K562 (cell line): Measurements from ENCODE around the gene C12orf54. TPM values are rescaled to one million over a fixed set of nuclear protein-coding genes. Genes with fewer than 3 reads are reported as not detected.

Experiments
- ATAC-seq: fragments of 200-7000 bp; cut with Tn5 transposase; 3 replicates; pipeline ENCODE4 v1.9.1; 2020; ENCODE audit warnings: moderate library complexity
- BruUV-seq: library from RNA; stranded (reverse); fragments of 400-500 nt; replicated peaks from 2 replicates; lab custom pipeline; 2021; lab: Mats Ljungman, UMichigan
- CTCF ChIA-PET: fragments of 300-600 bp; formaldehyde crosslinking; extraction: SDS; loops from one replicate; lab custom pipeline; 2021; ENCODE audit warnings: low intra/inter-chr PET ratio; lab: Yijun Ruan, JAX
- POLR2A ChIA-PET: fragments of 300-600, 350-650 bp; sonication (Branson Sonifier 250); formaldehyde crosslinking; extraction: SDS; loops from one replicate; lab custom pipeline; 2021; ENCODE audit warnings: antibody characterized with exemption, inconsistent platforms; lab: Yijun Ruan, JAX
- DNase-seq, 4 experiments: peaks; one replicate each; pipeline versions ENCODE4 v3.0.0 to v3.0.0-alpha.2; 2011 to 2018; ENCODE audit warnings: low spot score in 3 of 4, mixed read lengths in 3 of 4; ENCODE audit errors: extremely low read depth in 1 of 4
- FAIRE-seq: peaks from 2 replicates; lab custom pipeline; 2011; peaks lifted over from hg19 to GRCh38; lab: Jason Lieb, UNC
- H2AFZ ChIP-seq: 2 replicates; pipeline ENCODE4 v1.6.0; 2011; ENCODE audit warnings: low read depth, low read length, control low read depth, inconsistent platforms
- H3K27ac ChIP-seq: fragments of 200-600 bp; 3 replicates; pipeline ENCODE4 v1.8.0; 2011; ENCODE audit warnings: low read depth, mild to moderate bottlenecking, control low read depth, inconsistent platforms, low read length, moderate library complexity, mixed read lengths; ENCODE audit errors: extremely low read depth
- H3K27me3 ChIP-seq, 2 experiments: fragments of 300-600 bp in 1 of 2; 2 replicates in 1 of 2; 3 replicates in 1 of 2; pipeline versions ENCODE4 v1.6.0 to v1.8.0; 2011; ENCODE audit warnings: inconsistent platforms in 2 of 2, low read length in 2 of 2, mild to moderate bottlenecking in 1 of 2, mixed read lengths in 1 of 2, moderate library complexity in 1 of 2; ENCODE audit not compliant: control insufficient read depth in 2 of 2, insufficient read depth in 2 of 2
- H3K36me3 ChIP-seq: fragments of 300-600 bp; 3 replicates; pipeline ENCODE4 v1.8.0; 2011; ENCODE audit warnings: mild to moderate bottlenecking, low read length, inconsistent platforms; ENCODE audit not compliant: control insufficient read depth, insufficient read depth
- H3K4me1 ChIP-seq, 2 experiments: fragments of 200-600 bp in 1 of 2; replicated peaks in 1 of 2; 2 replicates in 1 of 2; 3 replicates in 1 of 2; pipeline versions ENCODE4 v1.5.1 to v1.8.0; 2011; ENCODE audit warnings: inconsistent platforms in 2 of 2, low read length in 2 of 2, mild to moderate bottlenecking in 1 of 2, mixed read lengths in 1 of 2, moderate library complexity in 1 of 2; ENCODE audit not compliant: control insufficient read depth in 2 of 2, insufficient read depth in 2 of 2
- H3K4me2 ChIP-seq: 2 replicates; pipeline ENCODE4 v1.6.1; 2011; ENCODE audit warnings: low read length, control low read depth, inconsistent platforms, mixed read lengths; ENCODE audit not compliant: insufficient read depth
- H3K4me3 ChIP-seq: fragments of 200-600 bp; sonication (generic), shearing (Covaris generic); 2 replicates; pipeline ENCODE4 v1.5.1; 2016; ENCODE audit warnings: control low read depth, inconsistent platforms
- H3K79me2 ChIP-seq: fragments of 200-600 bp; 3 replicates; pipeline ENCODE4 v1.8.0; 2011; ENCODE audit warnings: low read length, inconsistent platforms; ENCODE audit not compliant: control insufficient read depth, insufficient read depth
- H3K9ac ChIP-seq, 2 experiments: 2 replicates each; pipeline versions ENCODE4 v1.6.0 to v1.6.1; 2011; ENCODE audit warnings: low read depth in 2 of 2, low read length in 2 of 2, control low read depth in 1 of 2, inconsistent platforms in 1 of 2, mild to moderate bottlenecking in 1 of 2, mixed read lengths in 1 of 2; ENCODE audit not compliant: insufficient read depth in 1 of 2
- H3K9me1 ChIP-seq: one replicate; pipeline ENCODE4 v1.6.0; 2011; ENCODE audit warnings: inconsistent platforms, mild to moderate bottlenecking, low read length, moderate library complexity; ENCODE audit not compliant: control insufficient read depth, insufficient read depth
- H3K9me3 ChIP-seq: replicated peaks from 2 replicates; pipeline ENCODE4 v1.5.1; 2011; ENCODE audit warnings: low read depth, low read length, inconsistent platforms; ENCODE audit not compliant: control insufficient read depth, insufficient read depth
- H4K20me1 ChIP-seq: replicated peaks from 2 replicates; pipeline ENCODE4 v1.6.1; 2011; ENCODE audit warnings: low read length, inconsistent platforms, mixed read lengths; ENCODE audit not compliant: control insufficient read depth, insufficient read depth
- BCL6 ChIP-seq: fragments of 250-450 bp; sonication (Bioruptor Pico); IDR thresholded peaks from 2 replicates; pipeline ENCODE4 v1.4.0; 2020
- CLOCK ChIP-seq: fragments of 250-450 bp; sonication (Bioruptor Pico); IDR thresholded peaks from 2 replicates; pipeline ENCODE4 v1.4.0; 2020; ENCODE audit warnings: mild to moderate bottlenecking, moderate library complexity, borderline replicate concordance
- NCOA4 ChIP-seq: fragments of 450-650 bp; IDR thresholded peaks from 2 replicates; pipeline ENCODE4 v1.6.1; 2018; ENCODE audit warnings: mild to moderate bottlenecking; ENCODE audit not compliant: partially characterized antibody
- ZBTB5 ChIP-seq: fragments of 450-650 bp; IDR thresholded peaks from 2 replicates; pipeline ENCODE4 v1.6.1; 2017; ENCODE audit warnings: antibody characterized with exemption
- ZNF407 ChIP-seq: fragments of 450-650 bp; IDR thresholded peaks from 2 replicates; pipeline ENCODE4 v1.6.1; 2016; ENCODE audit warnings: low read depth
- ZZZ3 ChIP-seq: fragments of 450-650 bp; IDR thresholded peaks from 2 replicates; pipeline ENCODE4 v1.6.1; 2016; ENCODE audit warnings: antibody characterized with exemption, mild to moderate bottlenecking, moderate library complexity
- WGBS: fragments of 100-300 bp; shearing (Covaris generic); methylation state at CpG from one replicate; pipeline ENCODE4 v1.1.6; 2016; ENCODE audit warnings: low coverage, mixed read lengths; ENCODE audit not compliant: insufficient coverage; ENCODE audit errors: missing lambda C conversion rate; 5-methylcytosine and 5-hydroxymethylcytosine counted together
- in situ Hi-C: fragments of 300-500 bp; cut with MboI; formaldehyde crosslinking; loops from 4 replicates; pipeline ENCODE4 v1.15.0; 2018; ENCODE audit warnings: inconsistent platforms, mixed read lengths
- intact Hi-C: fragments of 100-400 bp; cut with micrococcal nuclease; formaldehyde crosslinking; loops from 2 replicates; pipeline ENCODE4 v1.14.2; 2022
- polyA plus RNA-seq, 8 experiments: library from polyadenylated mRNA; depleted of rRNA in 4 of 8; stranded (reverse) in 5 of 8; unstranded in 3 of 8; fragments of >200 nt; fragmentation: Nextera tagmentation in 2 of 8; fragmentation: Illumina TruSeq in 1 of 8; extraction: Ambion mirVana in 2 of 8; extraction: Trizol in 1 of 8; gene quantifications; 2 replicates each; pipeline versions ENCODE4 v1.2.1 to v1.2.3, GENCODE V29; 2011 to 2014; ENCODE audit warnings: inconsistent platforms in 1 of 8, missing spikeins in 1 of 8
- total RNA-seq, 7 experiments: library from RNA; depleted of rRNA in 6 of 7; stranded (reverse); fragments of >200 nt in 6 of 7; fragmentation: Illumina TruSeq in 2 of 7; extraction: Trizol in 2 of 7; gene quantifications; 2 replicates each; pipeline versions ENCODE4 v1.2.1 to v1.2.3, GENCODE V29; 2011 to 2021; ENCODE audit warnings: low replicate concordance in 1 of 7

C12orf54 gene
- total and polyA plus RNA-seq, 9 of the 15 experiments (the other 6 are each of a cell fraction or from before 2014, with no cell fraction given) = not detected

- TF ChIP-seq CLOCK (CRISPR knock-in tag) = no peak
- no peak for TF ChIP-seq ZZZ3
- no peak for TF ChIP-seq ZBTB5
Measured at GRCh38 chr12:48446161-48446776, 36.0 kb upstream of the C12orf54 start (continued).

GRCh38 chr12:48447755-48448154, 34.5 kb upstream of the C12orf54 start:
- Histone ChIP-seq H3K79me2 (no peaks in the 10 kb centered on the region), H3K4me1 (no peaks in the 10 kb centered on the region), H3K9me3 (0 out of 2 replicates have a peak, but pooled peaks cover 2% of the 10 kb centered on the region), H3K36me3 (no peaks in the 10 kb centered on the region), H3K4me3 (no peak overlapping the region), H2AFZ (no peak overlapping the region), H3K9me1 (no peaks in the 10 kb centered on the region), H3K27ac (no peak overlapping the region), H3K27me3 (peaks cover 3 to 6% of the 10 kb centered on the region in 2 experiments; a peak in 1 of 5 replicates), H4K20me1 (no peaks in the 10 kb centered on the region), H3K9ac (no peak overlapping the region), H3K4me2 (no peak overlapping the region)
- in situ Hi-C loops = no loop called here
- 20% methylated on average over 1 of the region's 1 CpG for WGBS
- ATAC-seq (no peak), DNase-seq (no peak), FAIRE-seq (no peak)
- BruUV-seq = no TSS peak
- ChIA-PET CTCF (no interaction called here), POLR2A (interaction anchor here (0.7 kb wide), 1 partner anchor 741 kb away, joined by 3 read pairs; the partner anchor contains the start of gene TUBA1A)
- intact Hi-C loops = no loop called here
- no peak for TF ChIP-seq ZNF407
- TF ChIP-seq NCOA4 = no peak
- TF ChIP-seq BCL6 (CRISPR knock-in tag) = no peak
